WI38 (cell line): Measurements from ENCODE around the gene ZWINT.

ENCODE experiments used
- H3K4me3 ChIP-seq: 2 replicates; pipeline ENCODE4 v1.5.1; 2011; ENCODE audit warnings: low read depth, mild to moderate bottlenecking, control low read depth, low read length
- CTCF ChIP-seq: IDR thresholded peaks from 2 replicates; pipeline ENCODE4 v1.5.1; 2012; ENCODE audit warnings: low read depth, mild to moderate bottlenecking, control low read depth, low read length

ZWINT gene

DNA sequence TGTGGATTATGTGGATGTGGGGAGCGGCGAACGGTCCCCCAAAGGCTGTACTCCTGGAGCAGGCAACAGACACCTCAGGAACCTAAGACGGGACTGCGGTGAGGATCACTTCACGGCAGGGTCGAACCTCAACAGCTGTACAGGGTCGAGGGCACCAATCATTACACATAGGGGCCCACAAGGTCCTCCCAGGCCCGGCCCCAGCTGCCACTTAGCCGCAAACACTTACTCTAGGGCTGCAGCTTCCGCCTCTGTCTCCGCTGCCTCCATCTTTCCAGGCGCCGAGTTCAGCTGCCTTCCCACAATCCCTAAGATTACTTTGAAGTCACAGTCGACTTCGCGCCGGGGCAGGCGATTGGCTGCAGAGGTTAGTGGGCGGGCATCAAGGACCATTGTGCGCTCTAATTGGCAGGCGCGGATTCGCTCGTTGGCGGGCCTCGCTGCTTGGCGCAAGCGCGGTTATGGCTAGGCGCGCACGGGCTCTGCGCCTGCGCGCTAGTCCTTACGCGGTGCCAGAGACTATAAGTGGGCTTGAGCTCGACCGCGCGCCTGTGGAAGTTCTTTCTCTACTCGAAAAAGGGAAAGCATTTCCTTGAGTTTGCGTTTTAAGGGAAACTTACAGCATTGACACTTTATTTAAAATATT is at the start of gene ZWINT:
Gene ZWINT (minus strand): TSS at position 293 of the 646 bp plus-strand sequence. CDS start 23 bp downstream, at position 270.
- TF ChIP-seq CTCF = no peak
- peak within 1 kb of the TSS; percentile 88 for H3K4me3 ChIP-seq

DNA sequence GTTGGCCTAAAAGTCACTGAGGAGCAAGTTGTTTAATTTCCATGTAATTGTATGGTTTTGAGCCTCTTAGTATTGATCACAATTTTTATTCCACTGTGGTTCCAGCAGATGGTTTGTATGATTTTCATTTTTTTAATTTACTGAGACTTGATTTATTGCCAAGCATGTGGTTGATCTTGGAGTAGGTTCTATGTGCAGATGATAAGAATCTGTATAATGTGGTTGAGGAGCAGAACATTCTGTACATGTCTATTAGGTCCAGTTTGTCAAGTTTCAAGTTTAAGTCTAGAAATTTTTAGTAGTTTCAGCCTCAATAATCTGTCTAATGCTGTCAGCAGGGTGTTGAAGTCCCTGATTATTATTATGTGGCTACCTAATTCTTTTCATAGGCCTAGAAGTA is 22.7 kb upstream of the ZWINT start:
- TF ChIP-seq CTCF = no peak
- H3K4me3 ChIP-seq = no peak overlapping the region

GRCh38 chr10:56370217-56371113 is 9.4 kb upstream of the ZWINT start:
- H3K4me3 ChIP-seq = no peak overlapping the region
- TF ChIP-seq CTCF = no peak

DNA sequence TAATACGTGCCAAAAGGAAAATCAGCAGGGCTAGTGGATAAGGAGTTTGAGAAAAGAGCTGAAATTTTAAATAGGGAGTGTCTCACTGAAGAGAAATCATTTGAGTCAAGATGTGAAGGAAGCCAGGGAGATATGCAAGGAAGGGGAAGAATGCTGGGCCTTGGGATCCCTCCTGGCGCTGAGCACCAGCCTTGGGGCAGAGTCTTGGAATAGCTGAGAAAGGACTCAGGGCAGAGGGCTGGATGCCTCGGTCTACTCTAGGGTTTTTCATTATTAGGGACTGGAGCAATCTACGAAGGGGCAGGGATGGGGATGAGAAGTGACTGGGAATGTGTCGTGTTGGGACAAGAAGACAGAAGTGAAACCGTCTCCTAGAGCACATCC is 484 bp downstream of the ZWINT start:
- H3K4me3 ChIP-seq = peak overlapping the region; percentile 88
- TF ChIP-seq CTCF = no peak

DNA sequence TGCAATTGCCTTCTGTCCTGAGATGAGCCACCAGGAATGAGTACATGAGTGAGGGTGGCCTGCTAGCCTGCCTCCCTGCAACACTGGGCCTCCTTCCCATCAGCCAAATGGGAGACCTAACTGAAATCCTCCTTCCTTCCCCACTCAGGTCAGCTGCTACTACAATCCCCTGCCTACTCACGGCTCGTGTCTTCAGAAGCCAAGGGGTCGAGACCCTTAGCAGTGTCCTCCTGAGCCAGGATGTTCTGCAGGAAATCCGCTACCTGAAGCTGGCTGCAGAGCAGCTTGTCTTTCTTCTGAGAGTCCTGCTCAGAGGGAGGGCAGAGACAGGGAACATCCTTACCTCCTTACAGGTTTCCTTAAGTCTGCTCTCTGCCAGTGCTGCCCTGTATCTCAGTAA is 1.2 kb downstream of the ZWINT start:
- TF ChIP-seq CTCF = no peak
- peak overlapping the region; percentile 88 for H3K4me3 ChIP-seq

DNA sequence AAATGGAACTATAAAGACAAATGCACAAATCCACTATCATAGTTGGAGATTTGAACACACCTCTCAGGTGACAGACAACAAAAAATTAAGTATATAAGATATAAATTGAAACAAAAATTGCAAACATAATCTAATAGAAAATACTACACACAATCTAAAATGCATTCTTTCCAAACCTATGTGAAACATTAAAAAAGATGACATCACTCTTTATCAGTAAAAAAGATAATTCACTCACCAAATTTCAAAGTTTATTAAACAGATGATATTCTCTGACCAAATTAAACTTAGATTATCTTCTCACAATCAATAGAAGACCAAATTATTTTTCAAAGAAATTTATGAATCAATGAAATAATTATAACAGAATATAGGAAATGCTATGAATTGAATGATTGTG is 4.0 kb downstream of the ZWINT start:
- no peak overlapping the region for H3K4me3 ChIP-seq
- no peak for TF ChIP-seq CTCF
